NCI-H1436 (cell line): ENCODE results near the gene WWC1.
A peak's percentile ranks its signal among the peaks of the same experiment; 100 is the strongest.

ENCODE experiments used
- DNase-seq: peaks from one replicate; lab custom pipeline; 2025; lab: John Stamatoyannopoulos, UW

The WWC1 gene

DNA sequence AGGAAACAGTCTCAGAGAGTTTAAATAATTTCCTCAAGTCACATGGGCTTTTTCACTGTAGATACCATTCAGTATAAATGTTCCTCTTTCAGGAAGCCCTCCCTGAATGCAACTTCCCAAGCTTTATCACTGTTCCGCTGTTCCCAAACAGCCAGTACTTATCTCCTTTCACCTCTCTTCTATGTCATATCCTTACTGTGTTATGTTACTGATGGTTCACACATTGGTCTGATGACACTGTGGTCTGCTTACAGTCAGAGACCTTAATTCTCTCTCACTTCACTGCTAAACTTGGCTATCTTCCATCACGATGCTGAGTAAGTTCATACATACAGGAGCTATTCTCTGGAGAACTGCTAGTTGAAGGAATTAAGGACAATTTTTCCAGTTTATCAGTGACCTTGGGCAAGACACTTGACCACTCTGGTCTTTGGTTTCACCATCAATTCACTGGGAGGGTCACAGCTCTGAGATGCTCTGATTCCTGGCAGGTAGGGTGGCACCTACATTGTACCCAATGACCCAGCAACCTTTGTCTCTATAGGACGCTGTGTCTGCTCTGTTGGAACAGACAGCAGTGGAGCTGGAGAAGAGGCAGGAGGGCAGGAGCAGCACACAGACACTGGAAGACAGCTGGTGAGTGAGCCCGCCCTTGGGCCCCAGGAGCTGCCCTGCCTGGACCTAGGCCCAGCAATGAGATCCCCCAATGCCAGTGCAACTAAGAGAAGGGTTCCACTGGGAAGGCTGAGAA, 152.7 kb downstream of the WWC1 start:
- DNase-seq, result no peak

- no peak for DNase-seq
Observed at GRCh38 chr5:168446983-168447619, 155.7 kb downstream of the WWC1 start.

GRCh38 chr5:168447808-168448207, 156.4 kb downstream of the WWC1 start:
- DNase-seq, result no peak

- no peak for DNase-seq
Observed at GRCh38 chr5:168449166-168449565, 157.7 kb downstream of the WWC1 start.

- no peak for DNase-seq
Observed at GRCh38 chr5:168451565-168451964, 160.1 kb downstream of the WWC1 start.

DNA sequence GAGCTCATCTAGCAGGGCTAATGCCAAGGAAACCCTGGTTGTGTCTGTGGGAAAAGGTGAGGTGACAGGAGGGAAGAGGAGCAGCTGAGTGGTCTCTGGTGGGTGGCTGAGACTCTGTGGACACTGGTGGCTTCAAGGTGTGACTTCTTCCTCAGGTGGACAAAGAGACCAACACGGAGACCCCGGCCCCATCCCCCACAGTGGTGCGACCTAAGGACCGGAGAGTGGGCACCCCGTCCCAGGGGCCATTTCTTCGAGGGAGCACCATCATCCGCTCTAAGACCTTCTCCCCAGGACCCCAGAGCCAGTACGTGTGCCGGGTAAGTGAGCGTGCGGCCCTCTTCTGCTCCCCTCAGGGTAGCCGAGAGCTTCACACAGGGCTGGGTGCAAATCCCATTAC, 163.8 kb downstream of the WWC1 start:
- DNase-seq, result no peak

DNA sequence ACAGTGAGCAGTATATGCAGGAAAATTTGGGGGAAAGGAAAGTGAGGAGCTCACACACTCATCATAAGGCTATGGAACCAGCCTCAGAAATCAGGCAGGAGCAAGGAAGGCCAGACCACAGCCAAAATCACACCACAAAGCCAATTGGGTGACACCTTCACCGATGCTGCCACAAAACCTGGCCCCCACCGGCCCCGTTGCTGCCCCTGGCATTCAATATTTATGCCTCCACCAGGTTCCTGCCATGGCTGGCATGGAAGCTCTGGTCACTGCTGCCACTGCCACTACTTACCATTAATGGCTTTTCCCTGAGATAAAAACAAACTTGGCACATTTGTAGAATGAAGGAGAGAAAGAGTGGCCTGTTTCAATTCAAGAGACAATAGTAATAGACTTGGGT, 166.1 kb downstream of the WWC1 start:
- DNase-seq, result no peak

GRCh38 chr5:168460606-168461005, 169.2 kb downstream of the WWC1 start:
- DNase-seq, result no peak

DNA sequence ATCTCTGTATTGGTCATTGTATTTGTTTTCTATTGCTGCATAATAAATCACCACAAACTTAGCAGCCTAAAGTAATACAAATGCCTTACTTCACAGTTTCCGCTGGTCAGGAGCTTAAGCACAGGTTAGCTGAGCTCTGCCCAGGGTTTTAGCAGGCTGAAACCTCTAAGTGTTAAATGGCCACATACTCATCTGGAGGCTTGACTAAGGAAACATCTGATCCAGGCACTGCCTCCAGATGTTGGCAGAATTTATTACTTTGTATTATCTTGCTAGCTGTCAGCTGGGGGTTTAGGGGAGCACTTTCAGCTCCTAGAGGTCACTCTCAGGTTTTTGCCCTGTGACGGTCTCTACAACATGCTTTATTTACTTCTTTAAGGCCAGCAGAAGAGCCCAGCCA, 171.6 kb downstream of the WWC1 start:
- no peak for DNase-seq

GRCh38 chr5:168464214-168464613, 172.8 kb downstream of the WWC1 start:
- DNase-seq, result no peak

- no peak for DNase-seq
Observed at GRCh38 chr5:168464641-168465040, 173.2 kb downstream of the WWC1 start.

DNA sequence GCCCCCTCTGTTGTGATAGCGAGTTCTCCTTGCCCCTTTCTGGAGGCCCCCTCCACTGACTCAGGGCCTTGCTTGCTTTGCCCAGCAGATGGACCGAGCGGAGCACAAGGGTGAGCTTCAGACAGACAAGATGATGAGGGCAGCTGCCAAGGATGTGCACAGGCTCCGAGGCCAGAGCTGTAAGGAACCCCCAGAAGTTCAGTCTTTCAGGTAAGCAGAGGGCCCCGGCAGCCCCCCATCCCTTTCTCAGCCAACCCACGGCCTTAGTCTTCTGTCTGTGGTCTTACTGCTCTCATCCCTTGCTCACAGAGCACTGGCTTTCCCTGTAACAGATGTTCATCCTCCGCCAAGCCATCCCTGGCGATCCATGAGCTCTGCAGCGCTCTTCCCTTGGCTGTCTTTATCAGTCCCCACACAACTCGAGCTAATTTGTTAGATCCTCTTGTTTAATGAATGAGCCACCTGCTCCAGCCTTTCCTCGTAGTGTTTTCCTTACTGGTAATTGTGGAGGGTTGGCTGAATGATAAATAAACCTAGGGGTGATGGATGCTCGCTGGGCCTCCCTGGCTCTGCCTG, 176.4 kb downstream of the WWC1 start:
- DNase-seq, result no peak

- no peak for DNase-seq
Observed at GRCh38 chr5:168468836-168469235, 177.4 kb downstream of the WWC1 start.

DNA sequence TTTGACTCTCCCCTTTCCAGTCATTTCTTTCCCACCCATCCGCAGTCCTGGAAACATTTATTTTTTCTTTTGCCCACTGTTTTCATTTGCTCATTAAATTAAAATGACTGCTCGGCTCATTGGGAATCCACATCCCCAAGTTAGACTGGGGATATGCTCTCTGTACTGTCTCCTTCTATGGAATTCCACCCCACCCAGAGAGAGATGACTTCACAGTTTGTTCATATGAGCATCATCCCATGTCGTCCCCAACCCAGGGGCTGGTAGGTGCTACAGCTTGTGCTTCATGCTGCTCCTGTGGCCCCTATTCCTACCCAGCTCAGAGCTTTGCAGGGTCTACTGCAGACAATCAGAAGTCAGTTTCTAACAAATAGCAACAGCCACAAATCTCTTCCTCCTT, 178.4 kb downstream of the WWC1 start:
- DNase-seq, result no peak

DNA sequence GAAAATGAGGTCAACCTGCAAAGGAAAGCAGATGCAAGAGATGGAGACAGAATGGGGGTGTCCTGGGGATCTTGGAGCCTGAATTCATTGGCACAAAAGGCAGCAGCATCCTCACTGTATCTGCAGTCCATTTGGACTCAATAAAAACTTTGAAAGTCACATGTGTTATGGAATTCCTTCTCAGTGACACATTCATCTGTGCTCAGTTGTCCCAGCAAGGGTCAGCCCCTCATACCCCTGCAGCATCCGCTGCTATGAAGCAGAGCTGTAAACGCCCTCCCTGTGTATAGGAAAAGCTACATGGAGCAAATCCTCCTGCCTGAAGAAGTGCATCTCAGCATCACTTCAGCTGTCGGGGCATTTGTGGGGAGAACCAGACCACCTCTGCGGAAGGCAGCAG, 180.3 kb downstream of the WWC1 start:
- DNase-seq, result no peak

DNA sequence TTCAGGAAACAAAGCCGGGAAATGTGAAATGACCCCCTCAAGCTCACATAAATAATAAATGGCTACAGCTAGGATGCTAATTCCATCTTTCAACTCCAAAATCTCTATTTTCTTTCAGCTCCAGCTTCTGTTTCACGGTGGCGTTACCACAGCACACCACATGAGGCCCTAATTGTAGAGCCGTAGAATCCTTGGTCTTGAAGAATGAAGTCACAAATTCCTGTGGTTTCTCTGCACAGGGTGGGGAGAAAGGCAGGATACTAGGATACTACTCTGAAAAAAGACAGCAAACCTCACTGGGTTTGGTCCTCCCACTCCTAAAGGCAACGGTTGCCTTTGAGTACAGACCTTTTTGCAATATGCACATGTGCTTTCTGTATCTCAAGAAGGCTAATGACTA, 180.9 kb downstream of the WWC1 start:
- DNase-seq, result no peak

GRCh38 chr5:168474319-168474718, 182.9 kb downstream of the WWC1 start:
- DNase-seq, result no peak

DNA sequence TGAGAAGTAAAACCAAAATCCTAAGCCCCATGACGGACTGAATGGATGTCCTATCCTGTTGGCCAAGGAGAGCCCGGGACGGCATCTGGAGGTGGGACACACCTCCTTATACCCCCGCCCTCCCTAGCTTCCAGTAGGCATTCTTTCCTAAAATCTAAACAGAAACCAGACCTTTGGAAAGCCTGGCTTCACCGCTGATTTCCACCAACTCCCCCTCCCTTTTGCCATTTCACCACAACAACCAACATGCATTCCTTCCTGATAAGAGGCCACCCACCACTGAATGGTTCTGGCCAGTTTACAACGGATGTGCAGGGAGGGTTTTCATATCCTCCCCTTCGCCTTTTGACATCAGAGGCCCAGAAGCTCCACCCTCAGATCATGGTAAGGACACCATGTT, 185.6 kb downstream of the WWC1 start:
- DNase-seq, result no peak

GRCh38 chr5:168479166-168479565, 187.7 kb downstream of the WWC1 start:
- no peak for DNase-seq

DNA sequence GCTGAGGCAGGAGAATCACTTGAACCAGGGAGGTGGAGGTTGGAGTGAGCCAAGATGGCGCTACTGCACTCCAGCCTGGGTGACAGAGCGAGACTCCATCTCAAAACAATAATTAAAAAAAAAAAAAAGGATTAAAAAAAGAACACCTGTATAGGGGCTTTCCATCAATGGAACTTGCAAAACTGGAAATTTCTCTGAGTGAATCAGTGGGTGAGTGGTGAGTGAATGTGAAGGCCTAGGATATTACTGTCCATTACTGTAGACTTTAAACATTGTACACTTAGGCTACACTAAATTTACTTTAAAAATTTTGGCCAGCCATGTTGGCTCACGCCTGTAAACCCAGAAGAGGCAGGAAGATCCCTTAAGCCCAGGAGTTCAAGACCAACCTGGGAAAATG, 189.2 kb downstream of the WWC1 start:
- DNase-seq, result no peak

- DNase-seq, result no peak
Observed at GRCh38 chr5:168481330-168481788, 189.9 kb downstream of the WWC1 start.

DNA sequence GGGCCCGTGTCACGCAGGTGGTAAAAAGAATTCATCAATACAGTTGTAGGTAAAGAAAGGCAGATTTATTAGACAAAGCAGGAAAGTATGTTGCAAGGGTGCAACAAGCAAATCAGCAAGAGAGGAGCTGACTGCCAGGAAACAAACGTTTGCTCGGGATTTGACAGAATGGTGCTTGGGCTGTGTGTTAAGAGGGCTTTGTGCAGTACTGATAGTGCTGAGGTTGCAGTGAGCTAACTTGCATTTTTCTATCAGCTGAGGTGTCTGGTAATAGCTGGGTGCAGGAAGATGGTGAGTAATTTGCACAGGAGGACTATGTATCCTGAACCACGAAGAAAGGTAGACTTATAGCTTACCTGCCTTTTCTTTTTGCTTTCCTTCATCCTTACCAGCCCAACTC, 190.9 kb downstream of the WWC1 start:
- no peak for DNase-seq

DNA sequence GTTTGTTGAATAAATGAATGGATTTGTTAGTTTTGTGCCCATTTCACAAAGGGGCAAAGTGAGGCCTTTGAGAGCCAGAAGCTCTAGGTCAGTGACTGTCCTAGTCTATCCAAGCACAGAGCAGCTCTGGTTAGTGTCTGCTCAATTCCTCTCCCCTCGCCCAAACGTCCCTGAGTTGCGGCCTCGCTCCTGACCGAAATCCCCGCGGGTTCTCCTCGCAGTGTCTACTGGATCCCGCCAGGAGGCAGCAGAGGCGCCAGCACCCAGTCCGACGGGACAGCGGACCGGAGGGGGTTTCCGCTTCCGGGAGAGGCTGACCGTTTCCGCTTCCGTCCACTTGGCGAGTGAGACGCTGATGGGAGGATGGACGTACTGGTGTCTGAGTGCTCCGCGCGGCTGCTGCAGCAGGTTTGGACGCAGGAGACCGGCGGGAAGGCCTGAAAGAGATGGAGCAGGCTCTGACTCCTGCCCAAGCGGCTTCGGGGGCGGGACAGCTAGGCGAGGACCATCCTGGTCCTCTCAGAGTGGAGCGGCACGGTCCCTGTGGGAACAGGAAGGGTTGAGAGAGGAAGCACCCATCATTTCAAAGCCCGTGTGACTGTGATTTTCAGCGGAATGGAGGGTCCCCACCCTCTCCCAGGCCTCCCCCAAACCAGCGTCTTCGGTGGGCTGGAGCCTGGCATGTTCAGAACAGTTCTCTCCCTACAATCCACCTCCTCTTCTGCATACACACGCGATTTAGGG, 194.9 kb downstream of the WWC1 start, which contains the start of gene RARS1:
TSS of gene RARS1 (plus strand) at position 336 of the 744 bp plus-strand sequence. CDS start at position 364, 28 bp downstream.
- peak; percentile 66 for DNase-seq
